ENCODE data around the gene PDLIM1. TPM values are rescaled to one million over a fixed set of nuclear protein-coding genes. Genes with fewer than 3 reads are reported as not detected.

Gene PDLIM1
- total RNA-seq, 6 experiments from 2014 or later: 63.9 to 105 (median 82.1) TPM

DNA sequence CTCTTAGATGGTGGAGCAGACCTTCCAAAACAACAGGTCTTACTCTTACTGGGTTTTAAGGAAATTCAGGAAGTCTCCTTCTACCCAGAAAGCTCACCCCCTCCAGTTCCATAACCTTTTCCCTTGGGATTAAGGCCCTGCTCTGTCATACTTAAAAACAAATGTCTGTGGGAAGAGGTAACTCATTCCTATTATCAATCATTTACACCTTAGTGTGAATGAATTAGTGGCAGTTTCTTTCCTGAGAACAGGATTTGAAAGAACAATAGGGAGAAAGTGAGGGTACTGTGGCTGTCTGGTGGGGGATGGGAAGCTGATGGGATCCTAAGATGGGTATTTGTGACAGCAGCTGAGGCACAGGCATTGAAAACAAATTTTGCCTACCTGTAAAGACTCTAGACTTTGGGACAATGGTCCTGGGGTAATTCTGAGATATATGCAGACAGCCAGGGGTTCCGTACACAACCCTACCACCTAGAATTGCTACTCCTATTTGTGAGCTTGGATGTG, 22.2 kb upstream of the PDLIM1 start:
- Histone ChIP-seq H3K4me1 (peaks cover 0 to 15% (median 2%) of the 10 kb centered on the region in 4 donors), H3K9me3 (no peaks in the 10 kb centered on the region), H3K4me3 (no peak overlapping the region), H3K27ac (no peak overlapping the region), H3K36me3 (peaks cover 0 to 11% (median 3%) of the 10 kb centered on the region in 4 donors), H3K27me3 (no peaks in the 10 kb centered on the region)
- TF ChIP-seq, protein P1, sequence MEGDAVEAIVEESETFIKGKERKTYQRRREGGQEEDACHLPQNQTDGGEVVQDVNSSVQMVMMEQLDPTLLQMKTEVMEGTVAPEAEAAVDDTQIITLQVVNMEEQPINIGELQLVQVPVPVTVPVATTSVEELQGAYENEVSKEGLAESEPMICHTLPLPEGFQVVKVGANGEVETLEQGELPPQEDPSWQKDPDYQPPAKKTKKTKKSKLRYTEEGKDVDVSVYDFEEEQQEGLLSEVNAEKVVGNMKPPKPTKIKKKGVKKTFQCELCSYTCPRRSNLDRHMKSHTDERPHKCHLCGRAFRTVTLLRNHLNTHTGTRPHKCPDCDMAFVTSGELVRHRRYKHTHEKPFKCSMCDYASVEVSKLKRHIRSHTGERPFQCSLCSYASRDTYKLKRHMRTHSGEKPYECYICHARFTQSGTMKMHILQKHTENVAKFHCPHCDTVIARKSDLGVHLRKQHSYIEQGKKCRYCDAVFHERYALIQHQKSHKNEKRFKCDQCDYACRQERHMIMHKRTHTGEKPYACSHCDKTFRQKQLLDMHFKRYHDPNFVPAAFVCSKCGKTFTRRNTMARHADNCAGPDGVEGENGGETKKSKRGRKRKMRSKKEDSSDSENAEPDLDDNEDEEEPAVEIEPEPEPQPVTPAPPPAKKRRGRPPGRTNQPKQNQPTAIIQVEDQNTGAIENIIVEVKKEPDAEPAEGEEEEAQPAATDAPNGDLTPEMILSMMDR (IDR thresholded peaks at IDR 0.05): no peak
- no peak for TF ChIP-seq POLR2A (IDR thresholded peaks at IDR 0.05)
- no peak for DNase-seq
- ATAC-seq: no peak
- intact Hi-C loops (cut with DNase I): no loop called here
- 100% methylated on average over 1 of the region's 1 CpG for WGBS (ENCODE audit: insufficient coverage, low coverage, low lambda C conversion rate, missing lambda C conversion rate)

DNA sequence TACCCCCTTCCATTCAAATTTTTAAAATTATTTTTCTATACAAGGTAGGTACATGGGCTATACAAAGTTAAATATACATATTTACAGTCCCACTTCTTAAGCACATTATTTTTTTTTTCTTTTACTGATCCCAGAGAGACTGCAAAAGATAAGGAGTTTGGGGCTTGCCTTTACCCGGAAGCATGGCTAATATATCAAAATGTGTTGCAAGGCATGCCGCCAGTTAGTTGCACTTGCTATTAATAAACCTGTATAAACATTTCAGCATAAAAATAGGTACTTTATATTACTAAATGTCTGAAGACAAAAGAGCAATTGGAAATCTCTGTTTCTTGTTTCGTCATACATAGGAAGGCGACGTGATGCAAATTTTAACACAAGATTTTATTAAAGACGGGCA, 21.5 kb upstream of the PDLIM1 start:
- H3K9me3 ChIP-seq: no peaks in the 10 kb centered on the region
- intact Hi-C loops (cut with DNase I): no loop called here
- TF ChIP-seq, protein P1 (IDR thresholded peaks at IDR 0.05): no peak
- no peak for TF ChIP-seq POLR2A (IDR thresholded peaks at IDR 0.05)
- peaks cover 0 to 11% (median 0%) of the 10 kb centered on the region in 4 donors for H3K36me3 ChIP-seq
- H3K27ac ChIP-seq: no peak overlapping the region
- 54% methylated on average over 6 of the region's 6 CpGs for WGBS (ENCODE audit: insufficient coverage, low coverage, low lambda C conversion rate, missing lambda C conversion rate)
- H3K4me1 ChIP-seq: peaks cover 0 to 15% (median 2%) of the 10 kb centered on the region in 4 donors
- no peak overlapping the region for H3K4me3 ChIP-seq
- no peaks in the 10 kb centered on the region for H3K27me3 ChIP-seq
- no peak for ATAC-seq
- DNase-seq: no peak

DNA sequence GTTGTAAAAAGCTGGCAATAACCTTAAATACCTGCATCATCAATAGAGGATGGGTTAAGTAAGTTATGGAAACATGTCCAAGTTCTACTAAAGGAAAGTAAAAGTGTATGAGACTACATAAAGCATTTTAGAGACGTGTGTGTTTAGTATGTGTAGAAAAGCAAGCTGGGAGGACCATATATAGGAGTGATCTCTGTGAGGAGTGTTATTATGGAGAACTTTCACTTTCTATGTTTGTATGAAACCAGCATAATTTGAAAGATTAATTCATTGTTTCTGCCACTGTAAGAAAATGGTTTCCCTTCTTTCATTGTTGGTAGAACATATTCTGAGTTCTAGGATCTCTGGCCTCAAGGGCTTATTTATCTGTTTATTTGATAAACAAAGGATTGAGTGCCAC, 19.2 kb upstream of the PDLIM1 start:
- 29% methylated on average over 1 of the region's 1 CpG for WGBS (ENCODE audit: insufficient coverage, low coverage, low lambda C conversion rate, missing lambda C conversion rate)
- peaks cover 0 to 11% (median 0%) of the 10 kb centered on the region in 4 donors for H3K36me3 ChIP-seq
- no peak for TF ChIP-seq POLR2A (IDR thresholded peaks at IDR 0.05)
- TF ChIP-seq, protein P1 (IDR thresholded peaks at IDR 0.05): no peak
- intact Hi-C loops (cut with DNase I): no loop called here
- no peak for ATAC-seq
- H3K4me3 ChIP-seq: no peak overlapping the region
- H3K27ac ChIP-seq: no peak overlapping the region
- DNase-seq: no peak
- H3K27me3 ChIP-seq: no peaks in the 10 kb centered on the region
- H3K4me1 ChIP-seq: peaks cover 0 to 8% (median 2%) of the 10 kb centered on the region in 4 donors
- H3K9me3 ChIP-seq: no peaks in the 10 kb centered on the region

DNA sequence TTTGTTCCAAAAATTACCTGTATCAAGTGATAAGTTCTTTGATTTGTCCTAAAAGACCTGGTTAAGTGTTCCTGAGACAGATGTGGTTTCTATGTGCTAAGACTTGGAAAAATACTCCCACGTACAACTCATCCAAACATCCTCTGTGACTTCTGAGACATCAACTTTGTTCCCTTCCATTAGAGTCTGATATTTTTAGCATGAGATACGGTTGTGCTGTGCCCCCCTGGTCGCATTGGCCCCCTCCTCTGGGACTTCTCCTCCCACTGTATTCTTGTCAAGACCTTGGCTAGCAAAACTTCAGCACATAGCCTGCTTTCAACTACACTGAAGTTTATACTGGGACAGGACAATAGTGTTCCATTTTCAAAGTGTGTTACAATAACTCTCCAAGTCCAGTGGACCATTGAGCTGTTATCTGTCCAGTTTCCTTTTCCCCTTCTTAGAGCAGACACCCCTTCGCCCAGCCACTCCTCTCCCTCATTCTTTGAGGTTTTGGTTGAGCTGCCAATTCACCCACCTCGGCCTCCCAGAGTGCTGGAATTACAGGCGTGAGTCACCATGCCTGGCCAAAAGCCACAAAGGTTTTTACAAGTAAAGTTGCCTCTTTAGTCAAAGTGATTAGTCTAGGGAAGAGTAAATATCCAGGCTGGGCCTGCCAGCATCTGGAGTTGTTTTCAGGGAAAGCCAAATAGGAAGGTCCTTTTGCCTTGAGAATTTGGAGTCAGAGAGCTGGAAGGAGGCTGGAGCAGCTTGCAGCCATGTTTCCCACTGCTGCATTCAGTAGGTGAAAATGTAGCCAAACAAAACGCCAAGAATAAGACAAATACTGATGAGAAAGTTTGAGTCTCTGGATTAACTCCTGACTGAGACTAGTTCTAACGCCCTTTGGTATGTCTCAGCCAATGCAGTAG, 17.8 kb upstream of the PDLIM1 start:
- 43% methylated on average over 8 of the region's 8 CpGs for WGBS (ENCODE audit: insufficient coverage, low coverage, low lambda C conversion rate, missing lambda C conversion rate)
- peaks cover 0 to 2% (median 0%) of the 10 kb centered on the region in 4 donors for H3K36me3 ChIP-seq
- intact Hi-C loops (cut with DNase I): no loop called here
- H3K4me3 ChIP-seq: no peak overlapping the region
- H3K9me3 ChIP-seq: no peaks in the 10 kb centered on the region
- no peak for TF ChIP-seq POLR2A (IDR thresholded peaks at IDR 0.05)
- TF ChIP-seq, protein P1 (IDR thresholded peaks at IDR 0.05): no peak
- peak overlapping the region in 1 of 3 donors; percentile 24 for H3K27ac ChIP-seq
- no peaks in the 10 kb centered on the region for H3K27me3 ChIP-seq
- peak in 1 of 3 donors; percentile 70 for DNase-seq
- ATAC-seq: peak; percentile 43 to 80 (median 62)
- peaks cover 0 to 2% (median 0%) of the 10 kb centered on the region in 4 donors for H3K4me1 ChIP-seq
